Retinal pigment epithelial cell (primary cell): ENCODE data around the gene EEF2KMT.
"Not testable (repeated sequence)": the region's sequence is repeated elsewhere in the genome, so short reads cannot be mapped to it uniquely, and the experiment has no call there.

ENCODE experiments used
- DNase-seq: peaks from one replicate; pipeline ENCODE4 v3.0.0-alpha.2; 2010; ENCODE audit warnings: low read depth
- H3K4me3 ChIP-seq: 2 replicates; pipeline ENCODE4 v1.5.1; 2011; ENCODE audit warnings: mild to moderate bottlenecking, low read length, control low read depth, moderate library complexity
- CTCF ChIP-seq: conservative IDR thresholded peaks from 2 replicates; pipeline ENCODE4 v1.5.1; 2011; ENCODE audit warnings: low read depth, low read length, control low read depth, inconsistent platforms

EEF2KMT gene

GRCh38 chr16:5056352-5056751 is 41.2 kb downstream of the EEF2KMT start:
- DNase-seq, result no peak
- no peak overlapping the region for H3K4me3 ChIP-seq
- TF ChIP-seq CTCF, result peak; percentile 55

GRCh38 chr16:5054876-5055865 is 42.4 kb downstream of the EEF2KMT start:
- TF ChIP-seq CTCF, result no peak
- no peak overlapping the region for H3K4me3 ChIP-seq
- DNase-seq, result no peak

- DNase-seq, result no peak
- no peak overlapping the region for H3K4me3 ChIP-seq
- TF ChIP-seq CTCF, result no peak
Measured at GRCh38 chr16:5046914-5047313, 50.7 kb downstream of the EEF2KMT start.

- TF ChIP-seq CTCF, result no peak
- DNase-seq, result no peak
- no peak overlapping the region for H3K4me3 ChIP-seq
Measured at GRCh38 chr16:5045499-5046115, 52.0 kb downstream of the EEF2KMT start.

GRCh38 chr16:5044581-5044980 is 53.0 kb downstream of the EEF2KMT start:
- H3K4me3 ChIP-seq, DNase-seq: not testable (repeated sequence)

GRCh38 chr16:5044011-5044540 is 53.5 kb downstream of the EEF2KMT start:
- TF ChIP-seq CTCF, result no peak
- H3K4me3 ChIP-seq, result no peak overlapping the region
- no peak for DNase-seq

- DNase-seq, result no peak
- H3K4me3 ChIP-seq, result no peak overlapping the region
- peak; percentile 13 for TF ChIP-seq CTCF
Measured at GRCh38 chr16:5042574-5043171, 54.9 kb downstream of the EEF2KMT start.
